GM10847 (cell line): Measurements from ENCODE around the gene SMIM36.

Source experiments
- POLR2A ChIP-seq: IDR thresholded peaks from 2 replicates; pipeline ENCODE4 v1.6.1; 2011; ENCODE audit not compliant: insufficient read length; ENCODE audit errors: extremely low read depth

The SMIM36 gene

DNA sequence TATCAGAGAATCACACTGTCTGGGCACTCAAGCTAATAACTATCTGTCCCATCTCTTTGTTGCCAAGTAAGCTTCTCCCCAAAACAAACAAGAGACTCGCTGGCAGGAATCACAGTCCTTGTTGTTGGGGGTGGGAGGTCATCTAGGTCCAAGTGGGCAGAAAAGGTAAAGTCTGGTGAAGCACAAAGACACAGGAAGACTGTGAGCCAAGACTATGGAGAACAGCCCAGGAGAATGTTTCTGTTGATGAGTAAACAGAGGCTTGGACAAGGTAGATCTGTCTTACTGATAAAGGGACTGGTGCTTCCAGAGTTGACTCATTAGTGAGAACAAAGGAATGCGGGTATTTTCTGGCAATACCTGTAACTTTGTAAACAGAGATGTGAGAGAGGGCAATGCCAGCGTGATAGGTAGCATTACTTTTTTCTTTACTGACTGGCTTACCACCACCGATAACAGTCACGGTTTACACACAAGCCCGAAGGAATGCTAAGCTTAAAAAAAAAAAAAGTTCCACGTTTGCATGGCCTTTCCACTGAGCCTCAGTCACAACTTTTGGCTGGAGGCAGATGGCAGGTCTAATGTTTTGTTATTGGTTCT is 78.1 kb downstream of the SMIM36 start:
- no peak for TF ChIP-seq POLR2A

DNA sequence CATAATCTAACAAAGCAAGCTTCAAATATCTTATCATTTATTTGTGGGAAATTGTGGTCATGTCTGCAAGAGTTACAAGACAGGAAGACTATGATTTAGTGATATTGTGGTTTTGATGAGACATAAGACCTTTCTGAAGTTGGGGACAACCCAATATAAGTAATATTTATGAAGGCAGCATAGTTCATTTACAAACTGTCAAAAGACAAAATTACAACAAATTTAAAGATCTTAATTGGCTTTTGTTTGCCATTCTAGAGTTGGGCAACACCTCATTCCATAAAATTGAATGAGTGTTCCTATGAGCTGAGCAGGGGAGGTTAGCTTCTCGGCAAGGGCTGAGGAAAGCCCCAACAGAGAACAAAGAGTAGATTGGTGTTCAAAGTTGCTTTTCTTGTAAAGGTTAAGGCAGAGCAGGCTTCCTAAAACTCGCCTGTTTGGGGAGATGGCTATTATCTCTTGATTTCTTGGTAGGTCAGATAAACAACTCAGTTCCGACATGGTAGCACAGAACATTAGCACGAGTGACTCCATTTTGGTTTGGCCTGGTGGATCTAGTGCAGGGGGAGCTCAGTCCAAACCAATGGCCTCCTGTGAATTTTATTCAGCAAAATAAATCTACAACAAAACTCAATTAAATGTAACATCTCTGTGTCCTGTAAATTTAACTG is 78.8 kb downstream of the SMIM36 start:
- TF ChIP-seq POLR2A = no peak

DNA sequence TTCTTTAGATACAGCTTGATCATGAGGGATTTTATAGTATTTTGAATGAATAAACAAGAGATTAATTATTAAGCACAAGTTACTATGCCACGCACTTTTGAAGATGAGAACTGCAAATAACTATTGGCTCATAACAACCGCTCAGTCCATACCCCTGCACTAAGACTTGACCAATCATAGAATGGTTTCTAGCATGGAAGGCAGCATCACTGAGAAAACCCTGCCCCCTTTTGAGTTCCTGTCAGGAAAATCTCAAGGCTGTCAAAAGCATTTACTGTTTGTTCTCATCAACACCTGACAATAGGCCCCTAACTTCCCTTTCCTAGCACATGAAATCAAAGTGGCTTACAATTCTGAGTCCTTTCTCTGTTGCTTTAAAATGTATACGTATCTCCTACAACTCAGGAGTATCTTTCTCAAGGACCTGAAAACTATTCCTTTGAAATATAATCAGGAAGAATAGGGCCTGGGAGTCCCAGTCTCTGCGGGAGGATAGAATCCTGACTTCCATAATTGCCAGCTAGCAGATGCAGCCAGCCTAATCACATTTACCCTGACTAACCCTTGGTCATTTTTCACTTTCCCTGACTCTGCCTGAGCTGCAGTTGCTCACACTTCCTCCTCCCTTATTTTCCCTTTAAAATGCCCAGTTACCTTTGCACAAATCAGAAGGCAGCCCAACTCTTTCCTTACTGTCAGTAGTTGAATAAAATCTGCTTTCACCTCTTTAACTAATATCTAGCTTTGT is 80.5 kb downstream of the SMIM36 start:
- TF ChIP-seq POLR2A = no peak

DNA sequence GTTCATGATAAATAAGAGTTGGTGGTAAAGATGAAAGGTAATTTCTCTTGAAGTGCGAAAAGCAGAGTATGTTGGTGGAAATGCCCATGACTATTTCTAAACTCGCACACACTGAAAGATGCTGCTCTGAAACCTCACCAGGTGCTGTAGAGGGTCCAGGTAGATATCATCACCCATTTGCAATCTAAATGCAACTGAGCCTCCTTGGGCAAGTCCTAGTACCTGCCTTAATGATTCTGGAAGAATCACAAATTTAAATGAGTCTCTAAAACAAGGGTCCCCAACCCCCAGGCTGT is 83.7 kb downstream of the SMIM36 start:
- TF ChIP-seq POLR2A = no peak

DNA sequence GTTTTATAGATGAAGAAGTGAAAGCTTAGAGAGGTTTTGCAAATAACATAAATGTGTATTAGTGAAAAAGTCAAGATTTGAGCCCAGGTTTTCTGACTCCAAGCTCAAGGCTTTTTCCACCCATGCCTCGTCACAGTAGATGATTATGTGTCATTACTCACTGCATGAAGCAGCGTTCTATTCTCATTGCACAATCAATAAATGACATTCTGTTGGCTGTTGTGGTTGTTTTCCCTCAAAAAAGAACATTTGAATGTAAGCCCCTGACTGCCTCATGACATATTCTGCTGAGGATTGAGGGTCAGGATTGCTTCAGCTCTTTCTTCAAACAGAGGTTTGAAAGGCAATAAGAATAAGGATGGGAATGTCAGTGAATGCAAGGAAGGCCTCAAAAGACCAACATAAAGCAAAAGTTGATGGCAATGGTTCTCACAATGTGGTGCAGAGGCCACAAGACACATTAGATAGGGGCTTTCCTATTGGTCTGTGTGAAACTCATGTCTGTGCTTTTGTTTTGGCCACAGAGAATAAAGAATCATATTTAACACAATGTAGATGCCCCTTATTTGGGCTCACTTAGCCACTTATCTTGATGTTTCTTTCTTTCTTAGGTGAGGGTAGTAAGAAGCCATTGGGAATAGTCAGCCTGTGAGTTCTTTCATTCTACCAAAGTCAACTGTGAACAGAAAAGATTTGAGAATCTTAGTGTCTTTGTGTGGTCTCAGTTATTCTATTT is 84.2 kb downstream of the SMIM36 start:
- TF ChIP-seq POLR2A = no peak

DNA sequence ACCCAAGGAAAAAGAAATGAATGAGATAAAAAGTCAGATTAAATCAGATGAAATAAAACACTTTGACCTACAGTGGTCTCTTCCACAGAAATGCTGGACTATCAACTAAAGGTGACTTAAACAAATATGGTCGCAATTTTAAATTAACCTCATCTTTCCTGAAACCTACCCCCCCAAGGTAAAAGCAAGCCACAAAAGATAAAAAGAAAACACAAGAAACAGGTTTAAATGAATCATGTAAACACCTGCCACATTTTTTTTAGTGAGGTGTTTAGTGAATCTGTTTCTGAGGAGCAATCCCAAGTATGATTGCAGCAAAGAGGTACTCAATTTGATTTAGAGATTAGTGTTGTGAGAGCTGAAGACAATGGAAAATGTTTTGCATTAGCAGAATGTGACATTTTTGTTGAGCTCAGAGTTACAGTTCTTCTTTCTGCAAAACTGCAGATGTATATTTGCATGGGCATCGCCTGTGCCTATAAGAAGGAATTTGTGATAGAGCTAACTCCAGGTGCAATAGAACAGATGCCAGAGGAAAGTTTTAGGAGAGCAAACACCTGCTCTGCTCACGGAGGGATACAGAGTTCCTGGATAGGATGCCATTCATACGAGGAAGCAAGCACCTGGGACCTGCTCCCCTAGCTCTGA is 86.2 kb downstream of the SMIM36 start:
- TF ChIP-seq POLR2A = no peak

DNA sequence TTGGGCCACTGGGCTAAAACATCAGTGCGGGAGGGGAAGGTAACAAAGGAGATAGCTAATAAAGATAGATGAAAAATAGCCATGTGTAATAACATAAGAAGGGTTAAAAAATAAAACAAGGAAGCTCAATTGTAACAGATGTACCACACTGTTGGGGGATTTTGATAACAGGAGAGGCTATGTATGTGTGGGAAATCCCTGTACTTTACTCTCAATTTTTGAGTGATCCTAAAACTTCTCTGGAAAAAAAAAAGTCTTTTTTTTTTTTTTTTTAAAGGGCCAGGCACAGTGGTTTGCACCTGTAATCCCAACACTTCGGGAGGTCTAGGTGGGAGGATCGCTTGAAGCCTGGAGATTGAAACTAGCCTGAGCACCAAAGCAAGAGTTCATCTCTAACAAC is 87.7 kb downstream of the SMIM36 start:
- TF ChIP-seq POLR2A = no peak

DNA sequence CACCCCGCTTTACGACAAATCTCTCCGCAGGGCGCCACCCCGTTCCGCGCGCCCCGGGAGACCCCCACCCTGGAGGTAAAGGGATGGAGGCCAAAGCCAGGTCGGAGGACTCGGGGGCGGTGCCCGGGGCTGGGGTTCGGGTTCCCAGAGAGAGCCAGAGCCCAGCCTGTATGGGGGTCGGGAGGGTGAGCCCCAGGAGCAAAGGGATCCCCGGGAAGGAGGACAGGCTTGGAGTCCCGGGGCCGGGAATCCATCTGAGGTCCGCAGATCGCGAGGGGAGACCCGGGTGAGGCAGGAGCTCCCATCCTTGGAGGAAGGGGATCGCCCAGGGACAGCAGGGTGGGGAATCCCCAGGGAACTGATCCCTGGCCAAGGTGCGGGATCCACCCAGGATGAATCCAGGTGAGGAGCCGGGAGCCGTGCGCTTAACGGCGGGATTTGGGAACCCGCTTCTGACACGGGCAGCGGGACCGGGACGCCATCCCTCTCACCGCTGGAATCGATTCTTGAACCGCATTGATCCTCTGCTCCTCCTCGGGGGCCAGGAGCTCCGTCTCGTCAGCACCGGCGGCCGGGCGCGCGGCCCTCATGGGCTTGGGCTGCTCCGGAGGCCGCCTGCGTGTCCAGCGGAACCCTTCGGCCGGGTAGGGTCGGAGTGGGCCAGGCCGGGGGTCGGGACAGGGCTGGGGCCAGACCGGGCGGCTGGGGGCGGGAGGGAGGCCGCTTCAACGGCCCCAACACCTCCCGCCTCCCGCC is 89.9 kb downstream of the SMIM36 start, which contains the start of gene MMD:
Gene MMD (minus strand): TSS at position 657 of the 756 bp plus-strand sequence. CDS start 140 bp downstream, at position 517.
- TF ChIP-seq POLR2A = peak; percentile 37

DNA sequence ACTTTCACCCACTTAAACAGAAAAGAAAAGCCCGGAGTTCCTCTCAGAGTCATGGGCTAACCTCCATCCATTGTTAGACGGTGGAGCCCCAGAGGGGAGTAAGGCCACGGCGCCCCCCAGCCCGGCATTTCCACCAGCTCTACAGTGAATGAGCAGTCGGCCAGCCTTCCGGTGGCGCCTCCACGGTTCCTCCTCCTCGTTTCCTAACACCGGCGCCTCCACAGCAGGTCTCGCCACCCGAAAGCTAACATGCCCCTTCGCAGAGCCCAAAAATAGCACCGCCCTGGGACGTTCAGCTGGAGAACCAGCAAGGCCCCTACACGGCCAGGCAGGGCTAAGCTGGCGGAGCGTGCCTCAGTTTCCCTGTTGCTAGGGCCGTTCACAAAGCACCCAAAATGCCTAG is 90.5 kb downstream of the SMIM36 start:
- no peak for TF ChIP-seq POLR2A

DNA sequence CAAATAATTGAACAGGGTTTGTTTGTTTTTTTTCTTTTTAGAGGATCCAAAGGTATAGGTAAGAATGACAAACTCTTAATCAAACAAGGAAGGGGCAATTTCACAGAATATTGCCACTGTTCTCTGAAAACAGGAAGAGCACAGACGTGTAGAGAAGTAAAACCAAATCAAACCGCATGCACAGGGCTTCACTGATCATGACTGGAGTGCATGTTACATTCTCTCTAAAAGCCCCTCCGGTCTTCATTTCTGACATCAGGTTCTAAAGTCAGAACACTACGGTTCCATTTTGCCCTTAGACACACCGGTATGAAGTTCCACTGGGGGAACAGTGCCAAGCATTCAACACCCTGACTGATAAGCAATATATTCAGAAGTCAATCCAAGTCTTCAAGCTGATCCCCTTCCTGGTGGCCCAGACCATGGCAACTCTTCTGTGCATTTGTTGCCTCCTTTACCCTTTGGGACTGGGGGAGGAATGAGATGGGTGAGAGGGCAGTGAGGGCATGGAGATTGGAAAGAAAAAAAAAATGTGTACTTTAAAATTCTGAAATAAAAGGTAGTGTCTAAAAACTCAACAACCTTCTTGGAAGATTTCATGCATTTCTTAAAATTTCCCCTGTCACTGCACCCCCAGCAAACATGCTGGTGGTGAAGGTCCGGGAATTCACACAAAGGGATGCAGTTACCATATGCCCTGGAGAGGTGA is 91.0 kb downstream of the SMIM36 start:
- no peak for TF ChIP-seq POLR2A

DNA sequence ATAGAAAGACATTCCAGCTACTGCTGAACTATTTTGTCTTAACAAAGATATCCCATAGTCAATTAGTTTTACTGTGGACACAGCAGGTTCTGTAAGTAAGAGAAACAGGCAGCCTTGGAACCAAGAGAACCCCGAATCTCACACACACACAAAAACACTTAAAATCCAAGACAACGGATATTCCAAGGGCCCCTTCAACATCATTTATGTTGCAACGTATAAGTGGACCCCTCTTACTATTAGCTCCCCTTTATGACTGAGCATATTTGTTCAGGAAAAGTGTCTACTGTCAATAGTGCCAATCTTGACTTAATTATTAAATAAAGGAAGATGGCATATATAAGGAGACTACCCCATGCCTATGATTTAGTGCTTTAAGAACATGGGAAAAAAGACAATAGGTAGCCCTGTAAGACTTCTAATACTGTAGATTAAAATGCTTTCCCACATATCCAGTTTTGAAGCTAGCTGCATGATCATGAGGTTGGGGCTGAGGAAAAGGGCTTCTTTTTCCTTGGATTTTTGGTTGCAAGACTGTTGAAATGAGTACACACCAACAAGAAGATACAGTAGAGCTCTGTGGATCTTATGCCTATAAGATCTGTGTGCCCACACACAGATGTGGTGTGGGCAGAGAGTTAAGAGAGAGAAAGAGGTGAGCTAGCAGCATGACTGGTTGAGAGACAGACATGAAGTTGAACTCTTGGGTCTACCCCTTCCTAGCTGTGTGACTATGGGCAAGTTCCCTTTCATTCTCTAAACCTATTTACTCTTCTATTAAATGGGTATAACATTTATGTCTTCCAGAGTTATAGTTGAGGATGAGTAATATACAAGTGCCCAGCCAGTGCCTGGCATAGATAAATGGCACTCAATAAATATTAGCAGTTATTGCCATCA is 92.6 kb downstream of the SMIM36 start:
- TF ChIP-seq POLR2A = no peak

DNA sequence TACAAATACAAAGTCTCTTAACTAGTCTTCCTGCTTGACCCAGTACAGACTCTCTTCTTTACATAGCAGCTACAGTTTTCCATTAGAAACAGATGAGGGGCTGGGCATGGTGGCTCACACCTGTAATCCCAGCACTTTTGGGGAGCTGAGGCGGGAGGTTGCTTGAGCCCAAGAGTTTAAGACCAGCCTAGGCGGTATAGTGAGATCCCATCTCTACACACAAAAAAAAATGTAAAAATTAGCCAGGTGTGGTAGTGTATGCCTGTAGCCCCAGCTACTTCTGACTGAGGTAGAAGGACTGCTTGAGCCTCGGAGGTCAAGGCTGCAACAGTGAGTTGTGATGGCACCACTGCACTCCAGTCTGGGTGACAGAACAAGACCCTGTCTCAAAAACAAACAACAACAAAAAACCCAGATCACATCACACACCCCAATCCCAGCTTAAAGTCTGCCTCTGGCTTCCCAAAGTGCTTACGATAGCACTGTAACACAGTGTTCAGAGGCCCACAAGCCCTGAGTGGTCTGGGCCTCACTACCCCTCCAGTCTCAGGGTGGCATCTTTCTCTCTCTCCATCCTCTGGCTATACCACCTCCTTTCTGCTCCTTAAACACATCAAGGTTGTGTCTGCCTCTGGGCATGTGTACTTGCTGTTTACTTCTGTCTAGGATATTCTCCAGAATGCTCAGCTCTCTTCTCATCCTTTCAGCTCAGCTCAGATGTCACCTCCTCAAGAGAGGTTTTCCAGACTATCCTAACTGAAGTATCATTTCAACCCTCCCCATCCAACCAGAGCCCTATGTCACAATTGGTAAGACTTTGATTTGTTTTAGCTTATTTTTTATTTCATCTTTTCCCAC is 93.6 kb downstream of the SMIM36 start:
- TF ChIP-seq POLR2A = no peak
